ENCODE measurements around the gene TNFRSF12A. TPM values are rescaled to one million over a fixed set of nuclear protein-coding genes. Genes with fewer than 3 reads are reported as not detected.

The TNFRSF12A gene
- total and polyA plus RNA-seq, 9 of the 15 experiments (the other 6 are each of a cell fraction or from before 2014, with no cell fraction given): 0.41 to 61.8 (median 26.5) TPM

- peaks cover 25% of the 10 kb centered on the region for H3K79me2 ChIP-seq (ENCODE audit: control insufficient read depth, insufficient read depth, low read length)
- CTCF ChIA-PET (ENCODE audit: low intra/inter-chr PET ratio): no interaction called here
- 86% methylated on average over 35 of the region's 35 CpGs for whole genome bisulfite sequencing (ENCODE audit: insufficient coverage, low coverage, missing lambda C conversion rate)
- H3K9me3 ChIP-seq (replicated peaks; ENCODE audit: control insufficient read depth, insufficient read depth, low read depth, low read length): no peaks in the 10 kb centered on the region
- FAIRE-seq (no peak), DNase-seq (ENCODE audit: extremely low read depth in 1 of 4, low spot score in 3 of 4) (no peak), ATAC-seq (no peak)
- peaks cover 15 to 97% of the 10 kb centered on the region in 2 experiments for H3K4me1 ChIP-seq (replicated peaks in 1 of 2; ENCODE audit: control insufficient read depth in 2 of 2, insufficient read depth in 2 of 2, low read length in 2 of 2)
- peaks cover 56% of the 10 kb centered on the region; the same call in 2 of the 3 replicates for H3K36me3 ChIP-seq (ENCODE audit: control insufficient read depth, insufficient read depth, low read length)
- H4K20me1 ChIP-seq (replicated peaks; ENCODE audit: control insufficient read depth, insufficient read depth, low read length): peaks cover 25% of the 10 kb centered on the region
- H3K4me2 ChIP-seq (ENCODE audit: insufficient read depth, low read length): peak overlapping the region; percentile 78
- H3K9ac ChIP-seq (ENCODE audit: insufficient read depth in 1 of 2, low read depth in 2 of 2, low read length in 2 of 2): peak overlapping the region; percentile 77 to 99; a peak in 3 of 4 replicates
- H2AFZ ChIP-seq (ENCODE audit: low read depth, low read length): no peak overlapping the region
- intact Hi-C loops (cut with micrococcal nuclease): no loop called here
- POLR2A ChIA-PET: interaction anchor here (0.5 to 2.1 kb wide), 5 partner anchors 7 to 32 kb away, joined by 3 to 17 read pairs (median 3); partner anchors contain the start of genes KREMEN2 and PKMYT1
- BruUV-seq (replicated peaks): no TSS peak
- peak overlapping the region; percentile 84; the same call in 1 of the 3 replicates for H3K27ac ChIP-seq (ENCODE audit: extremely low read depth, low read depth, low read length)
- H3K9me1 ChIP-seq (ENCODE audit: control insufficient read depth, insufficient read depth, low read length): peaks cover 3% of the 10 kb centered on the region
- peak overlapping the region; percentile 96; the same call in 1 of the 2 replicates for H3K4me3 ChIP-seq
- no peaks in the 10 kb centered on the region for H3K27me3 ChIP-seq (ENCODE audit: control insufficient read depth in 2 of 2, insufficient read depth in 2 of 2, low read length in 2 of 2)
- in situ Hi-C loops (cut with MboI): no loop called here
- TF ChIP-seq POLR2AphosphoS2 (IDR thresholded peaks at IDR 0.05; ENCODE audit: low read length): peak; percentile 21
- peak; percentile 50; the same call in 1 of the 2 replicates for TF ChIP-seq PTBP1 (IDR thresholded peaks at IDR 0.05; ENCODE audit: low read depth, low read length)
- TF ChIP-seq EGR1 (conservative IDR thresholded peaks at IDR 0.05): no peak
- TF ChIP-seq MITF (IDR thresholded peaks at IDR 0.05): no peak
- no peak for TF ChIP-seq HDGF (IDR thresholded peaks at IDR 0.05)
- no peak for TF ChIP-seq ZNF780A (CRISPR knock-in tag; IDR thresholded peaks at IDR 0.05)
- no peak for TF ChIP-seq SAP30 (IDR thresholded peaks at IDR 0.05; ENCODE audit: borderline replicate concordance, insufficient read depth, low read depth, low read length, poor library complexity, severe bottlenecking)
- TF ChIP-seq CCNT2 (IDR thresholded peaks at IDR 0.05; ENCODE audit: borderline replicate concordance, extremely low read depth, insufficient read length, low read depth, low read length): peak; percentile 14
- TF ChIP-seq MAZ (CRISPR knock-in tag; conservative IDR thresholded peaks at IDR 0.05 in 1 of 2, IDR thresholded peaks at IDR 0.05 in 1 of 2): 0 out of 4 replicates have a peak, but pooled peaks of 1 of the 2 experiments have one; percentile 27
- TF ChIP-seq ARID3A (IDR thresholded peaks at IDR 0.05; ENCODE audit: borderline replicate concordance, low read depth, low read length): no peak
- no peak for TF ChIP-seq PRPF4 (IDR thresholded peaks at IDR 0.05; ENCODE audit: insufficient read depth, low read depth, low read length, poor library complexity, severe bottlenecking)
- no peak for TF ChIP-seq RHOXF2B (CRISPR knock-in tag; conservative IDR thresholded peaks at IDR 0.05)
- TF ChIP-seq SRSF1 (IDR thresholded peaks at IDR 0.05; ENCODE audit: low read depth, low read length): no peak
- TF ChIP-seq TAF9B (IDR thresholded peaks at IDR 0.05; ENCODE audit: partially characterized antibody): no peak
- no peak for TF ChIP-seq SMAD2 (IDR thresholded peaks at IDR 0.05; ENCODE audit: low read depth, low read length)
- no peak for TF ChIP-seq TFE3 (CRISPR knock-in tag; IDR thresholded peaks at IDR 0.05)
- TF ChIP-seq ARNT (IDR thresholded peaks at IDR 0.05): no peak
Observed at GRCh38 chr16:2971134-2971984, 48.8 kb upstream of the TNFRSF12A start.

Measured in K562 (cell line).